Endothelial cell of umbilical vein (primary cell): ENCODE measurements around the gene LRCOL1. TPM values are rescaled to one million over a fixed set of nuclear protein-coding genes. Genes with fewer than 3 reads are reported as not detected.

ENCODE experiments used
- BruUV-seq: library from RNA; stranded (reverse); fragments of 400-500 nt; replicated peaks from 2 replicates; lab custom pipeline; 2021; lab: Mats Ljungman, UMichigan
- CTCF ChIA-PET: fragments of 300-600, 350-600 bp; sonication (Branson Sonifier 250); formaldehyde crosslinking; loops from one replicate; lab custom pipeline; 2021; ENCODE audit warnings: antibody characterized with exemption, inconsistent platforms; lab: Charles Lee
- POLR2A ChIA-PET: fragments of 300-600, 350-600 bp; sonication (Branson Sonifier 250); formaldehyde crosslinking; loops from one replicate; lab custom pipeline; 2021; ENCODE audit warnings: antibody characterized with exemption, inconsistent platforms; lab: Charles Lee
- DNase-seq: peaks from one replicate; pipeline ENCODE4 v3.0.0-alpha.2; 2011; ENCODE audit warnings: low read depth, low spot score
- FAIRE-seq: peaks from 2 replicates; lab custom pipeline; 2011; peaks lifted over from hg19 to GRCh38; lab: Jason Lieb, UNC
- H2AFZ ChIP-seq: 2 replicates; pipeline ENCODE4 v1.6.0; 2012; ENCODE audit warnings: low read depth, low read length, control low read depth, inconsistent platforms
- H3K27ac ChIP-seq: 2 replicates; pipeline ENCODE4 v1.5.1; 2011; ENCODE audit warnings: low read depth, mild to moderate bottlenecking, control low read depth, low read length, moderate library complexity; ENCODE audit not compliant: insufficient read depth
- H3K27me3 ChIP-seq, 2 experiments: 2 replicates each; pipeline versions ENCODE4 v1.6.0 to v1.6.1; 2011; ENCODE audit warnings: low read length in 2 of 2, mixed read lengths in 1 of 2; ENCODE audit not compliant: control insufficient read depth in 2 of 2, insufficient read depth in 2 of 2
- H3K36me3 ChIP-seq, 2 experiments: 2 replicates in 1 of 2; 3 replicates in 1 of 2; pipeline ENCODE4 v1.5.1; 2011; ENCODE audit warnings: low read length in 2 of 2, mild to moderate bottlenecking in 1 of 2, moderate library complexity in 1 of 2; ENCODE audit not compliant: control insufficient read depth in 2 of 2, insufficient read depth in 2 of 2; ENCODE audit errors: extremely low read depth in 1 of 2
- H3K4me1 ChIP-seq: 3 replicates; pipeline ENCODE4 v1.5.1; 2011; ENCODE audit warnings: mild to moderate bottlenecking, low read length; ENCODE audit not compliant: control insufficient read depth, insufficient read depth; ENCODE audit errors: extremely low read depth
- H3K4me2 ChIP-seq: 2 replicates; pipeline ENCODE4 v1.6.1; 2011; ENCODE audit warnings: low read length, control low read depth, mixed read lengths; ENCODE audit not compliant: insufficient read depth
- H3K4me3 ChIP-seq, 3 experiments: fragments of 200-600 bp in 1 of 3; sonication (generic), shearing (Covaris generic) in 1 of 3; replicated peaks in 1 of 3; 2 replicates each; pipeline ENCODE4 v1.5.1; 2011 to 2016; ENCODE audit warnings: control low read depth in 3 of 3, low read length in 3 of 3, mild to moderate bottlenecking in 2 of 3, inconsistent platforms in 1 of 3, low read depth in 1 of 3, moderate library complexity in 1 of 3; ENCODE audit not compliant: insufficient read depth in 1 of 3
- H3K79me2 ChIP-seq: 2 replicates; pipeline ENCODE4 v1.6.0; 2012; ENCODE audit warnings: low read length, inconsistent platforms; ENCODE audit not compliant: control insufficient read depth, insufficient read depth
- H3K9ac ChIP-seq: replicated peaks from 2 replicates; pipeline ENCODE3; 2011; ENCODE audit warnings: low read length, control low read depth; ENCODE audit not compliant: insufficient read depth; ENCODE audit errors: extremely low read depth
- H3K9me1 ChIP-seq: replicated peaks from 3 replicates; pipeline ENCODE4 v1.6.0; 2011; ENCODE audit warnings: mild to moderate bottlenecking, low read length; ENCODE audit not compliant: control insufficient read depth, insufficient read depth; ENCODE audit errors: extremely low read depth
- H3K9me3 ChIP-seq: replicated peaks from 2 replicates; pipeline ENCODE4 v1.5.1; 2012; ENCODE audit warnings: low read length, inconsistent platforms; ENCODE audit not compliant: control insufficient read depth, insufficient read depth
- H4K20me1 ChIP-seq: replicated peaks from 2 replicates; pipeline ENCODE3; 2011; ENCODE audit warnings: mild to moderate bottlenecking, low read length; ENCODE audit not compliant: control insufficient read depth, insufficient read depth; ENCODE audit errors: extremely low read depth
- CTCF ChIP-seq, 2 donors: IDR thresholded peaks; 1 replicate in 1 of 2; 2 replicates in 1 of 2; pipeline ENCODE4 v1.5.1; 2011; ENCODE audit warnings: low read length in 2 of 2, mild to moderate bottlenecking in 2 of 2, moderate library complexity in 2 of 2, control low read depth in 1 of 2, inconsistent platforms in 1 of 2, low read depth in 1 of 2; ENCODE audit not compliant: insufficient read depth in 1 of 2; ENCODE audit errors: extremely low read depth in 1 of 2
- GATA2 ChIP-seq: IDR thresholded peaks from 2 replicates; pipeline ENCODE4 v1.7.0; 2011; ENCODE audit warnings: low read depth, mild to moderate bottlenecking, moderate library complexity, mixed read lengths, low read length; ENCODE audit not compliant: insufficient read length, insufficient read depth
- MYC ChIP-seq: IDR thresholded peaks from one replicate; pipeline ENCODE4 v1.6.1; 2011; ENCODE audit warnings: mild to moderate bottlenecking, low read depth, low read length
- POLR2AphosphoS5 ChIP-seq: IDR thresholded peaks from 2 replicates; pipeline ENCODE4 v1.6.1; 2012; ENCODE audit warnings: low read depth, mild to moderate bottlenecking, control low read depth, low read length, moderate library complexity; ENCODE audit not compliant: insufficient read depth
- dilution Hi-C: fragments of 300-500 bp; cut with MboI; formaldehyde crosslinking; loops from one replicate; pipeline ENCODE4 v1.15.0; 2019; ENCODE audit warnings: low sequenced_read_pairs; ENCODE audit not compliant: extremely low pct_ligation_motif_present
- intact Hi-C: fragments of 100-400 bp; cut with micrococcal nuclease; formaldehyde crosslinking; loops from one replicate; pipeline ENCODE4 v1.10.0; 2022
- polyA plus RNA-seq, 4 experiments: library from polyadenylated mRNA; depleted of rRNA in 3 of 4; stranded (reverse) in 3 of 4; unstranded in 1 of 4; fragments of >200 nt; gene quantifications; 2 replicates each; pipeline versions ENCODE4 v1.2.1 to v1.2.3, GENCODE V29; 2011 to 2012; ENCODE audit warnings: missing spikeins in 1 of 4
- total RNA-seq: library from RNA; stranded (reverse); gene quantifications from 2 replicates; pipeline ENCODE4 v1.2.3, GENCODE V29; 2021

Gene LRCOL1
- total and polyA plus RNA-seq, 2 donors (not counting 3 experiments of a cell fraction or from before 2014, with no cell fraction given) = 1.2 to 1.5 TPM

GRCh38 chr12:132601171-132601883, 9.1 kb downstream of the LRCOL1 start:
- H3K9ac ChIP-seq = no peak overlapping the region

GRCh38 chr12:132600048-132601032, 10.0 kb downstream of the LRCOL1 start:
- Histone ChIP-seq H3K79me2 (no peaks in the 10 kb centered on the region), H4K20me1 (no peaks in the 10 kb centered on the region), H3K4me2 (peak overlapping the region; percentile 69), H3K9me3 (no peaks in the 10 kb centered on the region), H3K9ac (peak overlapping the region; percentile 41), H3K27me3 (peaks cover 3 to 30% of the 10 kb centered on the region in 2 experiments), H2AFZ (peak overlapping the region; percentile 67), H3K4me1 (peaks cover 24% of the 10 kb centered on the region), H3K36me3 (no peaks in the 10 kb centered on the region), H3K4me3 (peak overlapping the region in 2 of 3 experiments; percentile 26 to 51), H3K27ac (no peak overlapping the region), H3K9me1 (no peaks in the 10 kb centered on the region)
- ChIA-PET POLR2A (no interaction called here), CTCF (interaction anchor here (1.0 to 7.3 kb wide), 3 partner anchors 10 to 38 kb away, joined by 4 to 102 read pairs (median 12); partner anchors contain the start of genes LRCOL1 and P2RX2)
- intact Hi-C loops (loop anchor here (1.0 to 2.0 kb wide), 3 partner anchors 15 to 86 kb away; partner anchors contain the start of genes POLE and PXMP2), dilution Hi-C loops (no loop called here)
- DNase-seq (peak; percentile 67), FAIRE-seq (peak; percentile 70)
- BruUV-seq = no TSS peak
- TF ChIP-seq CTCF (IDR thresholded peaks at IDR 0.05; ENCODE audit: extremely low read depth in 1 of 2, insufficient read depth in 1 of 2, low read depth in 1 of 2, low read length in 2 of 2) (peak; percentile 71 to 87), MYC (no peak)

More at GRCh38 chr12:132601171-132601883, 9.1 kb downstream of the LRCOL1 start:
- H3K9me3 ChIP-seq = no peaks in the 10 kb centered on the region
- H3K27ac ChIP-seq = no peak overlapping the region
- no peak for TF ChIP-seq GATA2
- TF ChIP-seq POLR2AphosphoS5 = no peak
- DNase-seq (no peak), FAIRE-seq (no peak)
- H3K4me1 ChIP-seq = peaks cover 24% of the 10 kb centered on the region
- no peaks in the 10 kb centered on the region for H4K20me1 ChIP-seq
- H2AFZ ChIP-seq = peak overlapping the region; percentile 67
- no peaks in the 10 kb centered on the region for H3K79me2 ChIP-seq
- ChIA-PET CTCF (interaction anchor here (0.6 to 7.3 kb wide), 3 partner anchors 14 to 41 kb away, joined by 3 to 102 read pairs (median 12); partner anchors contain the start of gene P2RX2), POLR2A (no interaction called here)
- H3K4me3 ChIP-seq = no peak overlapping the region
- H3K36me3 ChIP-seq = no peaks in the 10 kb centered on the region
- no peak overlapping the region for H3K4me2 ChIP-seq
- intact Hi-C loops (loop anchor here (2.0 kb wide), 1 partner anchor 85 kb away; the partner anchor contains the start of genes POLE and PXMP2), dilution Hi-C loops (no loop called here)
- H3K9me1 ChIP-seq = no peaks in the 10 kb centered on the region
- peaks cover 3 to 30% of the 10 kb centered on the region in 2 experiments for H3K27me3 ChIP-seq
- BruUV-seq = no TSS peak
